Measurements from ENCODE around the gene AURKB. TPM values are rescaled to one million over a fixed set of nuclear protein-coding genes. Genes with fewer than 3 reads are reported as not detected.

The AURKB gene
- total RNA-seq, 2 experiments from 2014 or later = 0.56 to 1.4 TPM

DNA sequence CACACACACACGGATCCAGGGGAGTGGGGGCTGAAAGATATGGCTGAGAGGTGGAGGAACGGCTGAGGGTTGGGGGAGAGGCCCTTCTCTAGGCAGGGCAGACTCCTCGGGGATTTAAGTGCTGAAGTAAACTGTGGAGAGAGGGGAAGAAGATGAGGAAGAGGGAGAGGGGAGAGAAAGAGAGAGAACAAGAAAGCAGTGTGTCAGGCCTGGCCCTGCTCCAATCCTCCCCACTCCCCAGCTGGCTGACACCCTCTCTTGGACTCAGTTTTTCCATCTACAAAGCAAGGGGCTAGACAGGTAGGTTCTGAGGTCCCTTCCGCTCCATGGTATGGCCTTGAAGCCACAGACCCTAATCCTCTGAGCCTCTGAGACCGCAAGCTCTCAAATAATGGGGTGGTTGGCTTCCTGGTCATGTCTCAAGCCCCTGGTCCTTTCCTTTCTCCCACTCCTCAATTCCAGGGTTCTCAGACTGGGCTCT, 49.6 kb downstream of the AURKB start:
- H3K36me3 Mint-ChIP-seq (ENCODE audit: low read depth) = peaks cover 43% of the 10 kb centered on the region
- H3K4me3 ChIP-seq (ENCODE audit: low read length) = peak overlapping the region; percentile 86
- peak overlapping the region; percentile 95 for H3K4me3 Mint-ChIP-seq
- peak overlapping the region; percentile 94 to 96 for H3K27ac ChIP-seq (ENCODE audit: low read depth in 1 of 2, low read length in 2 of 2)
- peaks cover 62% of the 10 kb centered on the region for H3K4me1 Mint-ChIP-seq (ENCODE audit: low read depth)
- DNase-seq (peak in 1 of 14 experiments; percentile 9), ATAC-seq (ENCODE audit: poor library complexity) (no peak)
- no peaks in the 10 kb centered on the region for H3K27me3 Mint-ChIP-seq
- H3K36me3 ChIP-seq (ENCODE audit: insufficient read depth, low read length) = peaks cover 31% of the 10 kb centered on the region
- H3K9me3 Mint-ChIP-seq = no peaks in the 10 kb centered on the region
- H3K9me3 ChIP-seq (ENCODE audit: control insufficient read depth in 1 of 2, insufficient read depth in 1 of 2, low read length in 2 of 2) = no peaks in the 10 kb centered on the region
- intact Hi-C loops (cut with DNase I, micrococcal nuclease) = loop anchor here in 1 of 2 experiments (5.0 kb wide), 1 partner anchor 38 kb away; the partner anchor contains the start of gene HES7
- CTCF ChIA-PET = interaction anchor here (1.8 kb wide), 1 partner anchor 22 kb away, joined by 7 read pairs; no protein-coding TSS in a partner anchor
- peaks cover 82% of the 10 kb centered on the region for H3K4me1 ChIP-seq (ENCODE audit: insufficient read depth, low read length)
- H3K27me3 ChIP-seq (ENCODE audit: control insufficient read depth in 1 of 2, insufficient read depth in 2 of 2, low read length in 2 of 2) = no peaks in the 10 kb centered on the region
- no peak overlapping the region for H3K27ac Mint-ChIP-seq
- TF ChIP-seq, protein P1, sequence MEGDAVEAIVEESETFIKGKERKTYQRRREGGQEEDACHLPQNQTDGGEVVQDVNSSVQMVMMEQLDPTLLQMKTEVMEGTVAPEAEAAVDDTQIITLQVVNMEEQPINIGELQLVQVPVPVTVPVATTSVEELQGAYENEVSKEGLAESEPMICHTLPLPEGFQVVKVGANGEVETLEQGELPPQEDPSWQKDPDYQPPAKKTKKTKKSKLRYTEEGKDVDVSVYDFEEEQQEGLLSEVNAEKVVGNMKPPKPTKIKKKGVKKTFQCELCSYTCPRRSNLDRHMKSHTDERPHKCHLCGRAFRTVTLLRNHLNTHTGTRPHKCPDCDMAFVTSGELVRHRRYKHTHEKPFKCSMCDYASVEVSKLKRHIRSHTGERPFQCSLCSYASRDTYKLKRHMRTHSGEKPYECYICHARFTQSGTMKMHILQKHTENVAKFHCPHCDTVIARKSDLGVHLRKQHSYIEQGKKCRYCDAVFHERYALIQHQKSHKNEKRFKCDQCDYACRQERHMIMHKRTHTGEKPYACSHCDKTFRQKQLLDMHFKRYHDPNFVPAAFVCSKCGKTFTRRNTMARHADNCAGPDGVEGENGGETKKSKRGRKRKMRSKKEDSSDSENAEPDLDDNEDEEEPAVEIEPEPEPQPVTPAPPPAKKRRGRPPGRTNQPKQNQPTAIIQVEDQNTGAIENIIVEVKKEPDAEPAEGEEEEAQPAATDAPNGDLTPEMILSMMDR (IDR thresholded peaks at IDR 0.05) = no peak
- POLR2A ChIA-PET = interaction anchor here (1.3 to 16.4 kb wide), 6 partner anchors 9 to 61 kb away, joined by 3 to 419 read pairs (median 67); partner anchors contain the start of genes ALOXE3, BORCS6, PER1 and TMEM107

DNA sequence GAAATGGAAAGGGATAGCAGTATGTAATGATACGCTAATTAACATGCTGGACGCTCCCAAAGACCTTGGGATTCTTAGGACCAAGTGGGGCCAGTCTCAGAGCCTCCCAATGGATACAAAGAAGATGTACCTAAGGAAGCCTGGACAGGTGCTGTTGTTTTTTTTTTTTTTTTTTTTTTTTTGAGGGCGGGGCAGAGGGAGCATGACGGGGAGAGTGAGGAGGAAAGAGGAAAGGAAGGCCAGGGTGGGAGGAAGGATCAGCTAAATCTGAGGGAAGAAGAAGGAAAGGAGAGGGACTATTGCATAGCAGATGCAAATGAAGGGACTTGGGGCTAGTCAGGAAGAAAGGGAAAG, 50.2 kb downstream of the AURKB start:
- ATAC-seq (ENCODE audit: poor library complexity) = no peak
- H3K27me3 ChIP-seq (ENCODE audit: control insufficient read depth in 1 of 2, insufficient read depth in 2 of 2, low read length in 2 of 2) = no peaks in the 10 kb centered on the region
- H3K36me3 ChIP-seq (ENCODE audit: insufficient read depth, low read length) = peaks cover 31% of the 10 kb centered on the region
- H3K27ac ChIP-seq (ENCODE audit: low read depth in 1 of 2, low read length in 2 of 2) = peak overlapping the region; percentile 1 to 94
- H3K4me1 ChIP-seq (ENCODE audit: insufficient read depth, low read length) = peaks cover 82% of the 10 kb centered on the region
- Mint-ChIP-seq H3K36me3 (ENCODE audit: low read depth) (peaks cover 47% of the 10 kb centered on the region), H3K27ac (no peak overlapping the region), H3K27me3 (no peaks in the 10 kb centered on the region), H3K4me3 (peak overlapping the region; percentile 82), H3K9me3 (no peaks in the 10 kb centered on the region), H3K4me1 (ENCODE audit: low read depth) (peaks cover 65% of the 10 kb centered on the region)
- H3K9me3 ChIP-seq (ENCODE audit: control insufficient read depth in 1 of 2, insufficient read depth in 1 of 2, low read length in 2 of 2) = no peaks in the 10 kb centered on the region
- DNase-seq = peak in 1 of 14 experiments; percentile 10
- intact Hi-C loops (cut with DNase I, micrococcal nuclease) = loop anchor here in 1 of 2 experiments (5.0 kb wide), 1 partner anchor 38 kb away; the partner anchor contains the start of gene HES7
- POLR2A ChIA-PET = interaction anchor here (1.1 to 16.4 kb wide), 6 partner anchors 14 to 62 kb away, joined by 4 to 419 read pairs (median 67); partner anchors contain the start of genes ALOXE3, BORCS6, HES7 and TMEM107
- TF ChIP-seq, protein P1 (IDR thresholded peaks at IDR 0.05) = no peak
- CTCF ChIA-PET = no interaction called here
- H3K4me3 ChIP-seq (ENCODE audit: low read length) = no peak overlapping the region

DNA sequence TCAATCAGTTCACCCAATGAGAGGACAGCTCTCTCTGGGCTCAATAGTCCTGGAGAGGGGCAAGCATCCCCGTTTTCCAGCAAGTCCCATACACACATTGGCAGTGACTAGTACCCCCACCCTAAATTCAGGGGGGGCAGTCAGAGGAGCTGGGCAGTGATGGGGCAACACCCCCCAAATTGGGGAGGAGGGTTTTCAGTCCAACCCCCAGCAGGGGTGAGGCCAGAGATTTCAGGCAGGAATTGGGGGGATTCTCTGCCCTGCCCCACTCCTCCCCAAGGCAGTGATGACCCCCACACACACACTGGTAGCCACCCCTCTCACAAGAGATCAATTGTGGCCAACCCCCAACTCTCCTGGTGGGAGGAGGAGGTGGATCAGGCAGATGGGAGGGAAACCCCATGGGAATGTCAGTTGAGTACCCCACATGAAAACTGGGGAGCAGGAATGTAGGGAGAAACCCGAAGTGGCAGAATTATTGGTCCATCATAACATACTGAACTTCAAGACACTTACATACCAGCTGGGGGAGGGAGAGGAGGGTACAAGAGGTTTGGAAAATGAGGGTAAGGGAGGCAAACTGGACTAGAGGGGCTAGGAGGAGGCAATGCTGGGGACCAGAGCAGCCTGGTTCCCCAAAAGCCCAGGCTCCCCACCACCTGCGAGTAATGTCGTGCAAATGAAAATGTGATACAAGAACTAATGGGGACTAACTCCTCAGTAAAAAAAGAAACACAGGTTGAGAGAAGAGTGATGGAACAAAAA, 50.7 kb downstream of the AURKB start:
- H3K4me1 Mint-ChIP-seq (ENCODE audit: low read depth) = peaks cover 65% of the 10 kb centered on the region
- intact Hi-C loops (cut with DNase I, micrococcal nuclease) = loop anchor here (2.0 to 10.0 kb wide), 6 partner anchors 27 to 675 kb away; partner anchors contain the start of genes CTC1 (in 1 of the 2), HES7 (in 1 of the 2), KDM6B (in 1 of the 2) and PFAS (in 1 of the 2)
- DNase-seq = peak in 2 of 14 experiments; percentile 11 to 36

More for the DNA sequence above, 50.7 kb downstream of the AURKB start:
- CTCF ChIA-PET = interaction anchor here (1.4 to 2.0 kb wide), 4 partner anchors 8 to 136 kb away, joined by 5 to 17 read pairs (median 9); partner anchors contain the start of gene SLC25A35
- H3K27me3 Mint-ChIP-seq = no peaks in the 10 kb centered on the region
- Histone ChIP-seq H3K4me1 (ENCODE audit: insufficient read depth, low read length) (peaks cover 82% of the 10 kb centered on the region), H3K4me3 (ENCODE audit: low read length) (no peak overlapping the region), H3K9me3 (ENCODE audit: control insufficient read depth in 1 of 2, insufficient read depth in 1 of 2, low read length in 2 of 2) (no peaks in the 10 kb centered on the region), H3K27me3 (ENCODE audit: control insufficient read depth in 1 of 2, insufficient read depth in 2 of 2, low read length in 2 of 2) (no peaks in the 10 kb centered on the region), H3K27ac (ENCODE audit: low read depth in 1 of 2, low read length in 2 of 2) (peak overlapping the region; percentile 10 to 81), H3K36me3 (ENCODE audit: insufficient read depth, low read length) (peaks cover 31% of the 10 kb centered on the region)
- no peak for ATAC-seq (ENCODE audit: poor library complexity)
- H3K4me3 Mint-ChIP-seq = peak overlapping the region; percentile 82
- peaks cover 53% of the 10 kb centered on the region for H3K36me3 Mint-ChIP-seq (ENCODE audit: low read depth)
- no peaks in the 10 kb centered on the region for H3K9me3 Mint-ChIP-seq
- H3K27ac Mint-ChIP-seq = no peak overlapping the region
- TF ChIP-seq, protein P1 (IDR thresholded peaks at IDR 0.05) = no peak
- POLR2A ChIA-PET = interaction anchor here (1.0 to 16.4 kb wide), 9 partner anchors 15 to 63 kb away, joined by 3 to 419 read pairs (median 29); partner anchors contain the start of genes ALOXE3, BORCS6, HES7 and TMEM107

Measured in CD4-positive, alpha-beta T cell (primary cell).